ENCODE results near the gene PSMD7.
A peak's percentile ranks its signal among the peaks of the same experiment; 100 is the strongest.

Gene PSMD7

GRCh38 chr16:74279805-74280204 is 16.8 kb upstream of the PSMD7 start:
- DNase-seq (ENCODE audit: low read depth in 1 of 2, low spot score in 1 of 2) = no peak
- H3K27ac ChIP-seq (replicated peaks) = no peak overlapping the region
- H3K27me3 ChIP-seq (ENCODE audit: insufficient read depth, poor library complexity, severe bottlenecking) = no peaks in the 10 kb centered on the region
- TF ChIP-seq POLR2AphosphoS5 (IDR thresholded peaks at IDR 0.05; ENCODE audit: low read depth) (no peak), SPI1 (IDR thresholded peaks at IDR 0.05; ENCODE audit: borderline replicate concordance, low read depth) (no peak), GABPA (IDR thresholded peaks at IDR 0.05; ENCODE audit: low read depth) (no peak)
- H3K4me3 ChIP-seq (replicated peaks; ENCODE audit: insufficient read depth, low read length) = no peak overlapping the region

- Histone ChIP-seq H3K4me3 (replicated peaks; ENCODE audit: insufficient read depth, low read length) (no peak overlapping the region), H3K27ac (replicated peaks) (no peak overlapping the region), H3K27me3 (ENCODE audit: insufficient read depth, poor library complexity, severe bottlenecking) (no peaks in the 10 kb centered on the region)
- DNase-seq (ENCODE audit: low read depth in 1 of 2, low spot score in 1 of 2) = peak in 1 of 2 experiments; percentile 59
- TF ChIP-seq SPI1 (IDR thresholded peaks at IDR 0.05; ENCODE audit: borderline replicate concordance, low read depth) (peak; percentile 1; the same call in 1 of the 2 replicates), POLR2AphosphoS5 (IDR thresholded peaks at IDR 0.05; ENCODE audit: low read depth) (no peak)
These were observed 16.2 kb upstream of the PSMD7 start for GRCh38 chr16:74280448-74280847.

- no peak overlapping the region for H3K4me3 ChIP-seq (replicated peaks; ENCODE audit: insufficient read depth, low read length)
- DNase-seq (ENCODE audit: low read depth in 1 of 2, low spot score in 1 of 2) = no peak
- no peak overlapping the region for H3K27ac ChIP-seq (replicated peaks)
- H3K27me3 ChIP-seq (ENCODE audit: insufficient read depth, poor library complexity, severe bottlenecking) = no peaks in the 10 kb centered on the region
- TF ChIP-seq REST (IDR thresholded peaks at IDR 0.05; ENCODE audit: insufficient replicate concordance, low read depth) = no peak
- TF ChIP-seq SPI1 (IDR thresholded peaks at IDR 0.05; ENCODE audit: borderline replicate concordance, low read depth) = no peak
- TF ChIP-seq POLR2AphosphoS5 (IDR thresholded peaks at IDR 0.05; ENCODE audit: low read depth) = no peak
- no peak for TF ChIP-seq GABPA (IDR thresholded peaks at IDR 0.05; ENCODE audit: low read depth)
- no peak for TF ChIP-seq CTCF (IDR thresholded peaks at IDR 0.05; ENCODE audit: insufficient read depth, low read length)
These were observed 15.3 kb upstream of the PSMD7 start for GRCh38 chr16:74281300-74281699.

GRCh38 chr16:74283716-74284115 is 12.9 kb upstream of the PSMD7 start:
- no peak overlapping the region for H3K4me3 ChIP-seq (replicated peaks; ENCODE audit: insufficient read depth, low read length)
- TF ChIP-seq GABPA (IDR thresholded peaks at IDR 0.05; ENCODE audit: low read depth) (no peak), SPI1 (IDR thresholded peaks at IDR 0.05; ENCODE audit: borderline replicate concordance, low read depth) (no peak), CTCF (IDR thresholded peaks at IDR 0.05; ENCODE audit: insufficient read depth, low read length) (no peak), POLR2AphosphoS5 (IDR thresholded peaks at IDR 0.05; ENCODE audit: low read depth) (no peak), REST (IDR thresholded peaks at IDR 0.05; ENCODE audit: insufficient replicate concordance, low read depth) (no peak)
- no peaks in the 10 kb centered on the region for H3K27me3 ChIP-seq (ENCODE audit: insufficient read depth, poor library complexity, severe bottlenecking)
- DNase-seq (ENCODE audit: low read depth in 1 of 2, low spot score in 1 of 2) = no peak
- H3K27ac ChIP-seq (replicated peaks) = no peak overlapping the region

- H3K4me3 ChIP-seq (replicated peaks; ENCODE audit: insufficient read depth, low read length) = no peak overlapping the region
- TF ChIP-seq GABPA (IDR thresholded peaks at IDR 0.05; ENCODE audit: low read depth) = no peak
- TF ChIP-seq SPI1 (IDR thresholded peaks at IDR 0.05; ENCODE audit: borderline replicate concordance, low read depth) = no peak
- TF ChIP-seq CTCF (IDR thresholded peaks at IDR 0.05; ENCODE audit: insufficient read depth, low read length) = no peak
- TF ChIP-seq REST (IDR thresholded peaks at IDR 0.05; ENCODE audit: insufficient replicate concordance, low read depth) = no peak
- TF ChIP-seq POLR2AphosphoS5 (IDR thresholded peaks at IDR 0.05; ENCODE audit: low read depth) = no peak
- no peak overlapping the region for H3K27ac ChIP-seq (replicated peaks)
- H3K27me3 ChIP-seq (ENCODE audit: insufficient read depth, poor library complexity, severe bottlenecking) = no peaks in the 10 kb centered on the region
- DNase-seq (ENCODE audit: low read depth in 1 of 2, low spot score in 1 of 2) = no peak
These were observed 8.5 kb upstream of the PSMD7 start for GRCh38 chr16:74288065-74288464.

Data from HL-60 (cell line).